GM21528 (cell line): ENCODE measurements around the gene THAP11.
"Not testable (repeated sequence)": the region's sequence is repeated elsewhere in the genome, so short reads cannot be mapped to it uniquely, and the experiment has no call there.

Source experiments
- ATAC-seq: cut with Tn5 transposase; IDR thresholded peaks from one replicate; pipeline ENCODE4 v1.9.1; 2021; ENCODE audit warnings: mild to moderate bottlenecking, moderate library complexity; ENCODE audit not compliant: unreplicated experiment, low FRiP score

Gene THAP11

GRCh38 chr16:67860589-67861398 lies 18.7 kb downstream of the THAP11 start:
- no peak for ATAC-seq

GRCh38 chr16:67861877-67862276 lies 19.8 kb downstream of the THAP11 start:
- no peak for ATAC-seq

GRCh38 chr16:67862623-67863583 lies 20.8 kb downstream of the THAP11 start:
- no peak for ATAC-seq

- not testable (repeated sequence) for ATAC-seq
Measured at GRCh38 chr16:67864044-67864443, 21.9 kb downstream of the THAP11 start.

- ATAC-seq = no peak
Measured at GRCh38 chr16:67864594-67864993, 22.5 kb downstream of the THAP11 start.

GRCh38 chr16:67865318-67865717 lies 23.2 kb downstream of the THAP11 start:
- ATAC-seq = no peak

GRCh38 chr16:67868290-67868689 lies 26.2 kb downstream of the THAP11 start:
- ATAC-seq = no peak

GRCh38 chr16:67869653-67870052 lies 27.5 kb downstream of the THAP11 start:
- ATAC-seq = no peak

- ATAC-seq = no peak
Measured at GRCh38 chr16:67871256-67871655, 29.1 kb downstream of the THAP11 start.

- no peak for ATAC-seq
Measured at GRCh38 chr16:67872131-67872630, 30.1 kb downstream of the THAP11 start.

GRCh38 chr16:67872631-67873434 lies 30.7 kb downstream of the THAP11 start, which contains the start of gene EDC4:
Gene EDC4 (plus strand): TSS chr16:67873052. CDS start chr16:67873262, 210 bp downstream.
- peak; percentile 60 for ATAC-seq

- ATAC-seq = no peak
Measured at GRCh38 chr16:67873435-67874370, 31.6 kb downstream of the THAP11 start.

GRCh38 chr16:67874372-67874771 lies 32.3 kb downstream of the THAP11 start:
- ATAC-seq = no peak

GRCh38 chr16:67877064-67877463 lies 34.9 kb downstream of the THAP11 start:
- ATAC-seq = no peak

- ATAC-seq = no peak
Measured at GRCh38 chr16:67878232-67878631, 36.1 kb downstream of the THAP11 start.

- ATAC-seq = no peak
Measured at GRCh38 chr16:67878846-67879245, 36.7 kb downstream of the THAP11 start.

- ATAC-seq = no peak
Measured at GRCh38 chr16:67879462-67879861, 37.3 kb downstream of the THAP11 start.

GRCh38 chr16:67879936-67880335 lies 37.8 kb downstream of the THAP11 start:
- ATAC-seq = no peak

GRCh38 chr16:67880584-67880983 lies 38.5 kb downstream of the THAP11 start:
- ATAC-seq = no peak
